Duodenal mucosa (tissue), 2 donors: ENCODE measurements around the gene TVP23A.
"Not testable (repeated sequence)": the region's sequence is repeated elsewhere in the genome, so short reads cannot be mapped to it uniquely, and the experiment has no call there.

Experiments used
- H3K27ac ChIP-seq: one replicate; pipeline ENCODE4 v1.7.0; 2013; ENCODE audit warnings: low read depth, low read length
- H3K27me3 ChIP-seq, 2 donors: one replicate each; pipeline ENCODE4 v1.7.0; 2013; ENCODE audit warnings: low read length in 2 of 2, control low read depth in 1 of 2; ENCODE audit not compliant: insufficient read depth in 2 of 2, control insufficient read depth in 1 of 2
- H3K36me3 ChIP-seq, 2 donors: one replicate each; pipeline ENCODE4 v1.7.0; 2013; ENCODE audit warnings: low read length in 2 of 2, control low read depth in 1 of 2; ENCODE audit not compliant: insufficient read depth in 2 of 2, control insufficient read depth in 1 of 2
- H3K4me1 ChIP-seq, 2 donors: one replicate each; pipeline ENCODE4 v1.7.0; 2013; ENCODE audit warnings: low read length in 2 of 2, control low read depth in 1 of 2; ENCODE audit not compliant: insufficient read depth in 2 of 2, control insufficient read depth in 1 of 2
- H3K4me3 ChIP-seq, 2 donors: one replicate each; pipeline ENCODE4 v1.7.0; 2013; ENCODE audit warnings: low read length in 2 of 2, low read depth in 1 of 2
- H3K9ac ChIP-seq, 2 donors: one replicate each; pipeline ENCODE4 v1.7.0; 2013; ENCODE audit warnings: low read length in 2 of 2, low read depth in 1 of 2
- H3K9me3 ChIP-seq, 2 donors: one replicate each; pipeline ENCODE4 v1.7.0; 2013; ENCODE audit warnings: low read length in 2 of 2, control low read depth in 1 of 2; ENCODE audit not compliant: control insufficient read depth in 1 of 2

Gene TVP23A

GRCh38 chr16:10806698-10807097 is 11.9 kb downstream of the TVP23A start:
- Histone ChIP-seq H3K9me3 (no peaks in the 10 kb centered on the region), H3K36me3 (no peaks in the 10 kb centered on the region), H3K4me1 (no peaks in the 10 kb centered on the region), H3K27me3 (no peaks in the 10 kb centered on the region), H3K9ac (no peak overlapping the region), H3K4me3 (no peak overlapping the region), H3K27ac (no peak overlapping the region)

- no peaks in the 10 kb centered on the region for H3K4me1 ChIP-seq
- H3K27ac ChIP-seq, result no peak overlapping the region
- H3K36me3 ChIP-seq, result no peaks in the 10 kb centered on the region
These were observed 13.3 kb downstream of the TVP23A start for GRCh38 chr16:10805334-10805733.

GRCh38 chr16:10799736-10800135 is 18.9 kb downstream of the TVP23A start:
- no peak overlapping the region for H3K4me3 ChIP-seq
- H3K36me3 ChIP-seq, result no peaks in the 10 kb centered on the region
- no peaks in the 10 kb centered on the region for H3K4me1 ChIP-seq
- H3K27ac ChIP-seq, result no peak overlapping the region
- no peak overlapping the region for H3K9ac ChIP-seq
- H3K9me3 ChIP-seq, result no peaks in the 10 kb centered on the region
- no peaks in the 10 kb centered on the region for H3K27me3 ChIP-seq

More at GRCh38 chr16:10805334-10805733, 13.3 kb downstream of the TVP23A start:
- Histone ChIP-seq H3K4me3 (no peak overlapping the region), H3K27me3 (no peaks in the 10 kb centered on the region), H3K9ac (no peak overlapping the region), H3K9me3 (no peaks in the 10 kb centered on the region)

GRCh38 chr16:10791048-10791447 is 27.5 kb downstream of the TVP23A start:
- Histone ChIP-seq H3K36me3 (no peaks in the 10 kb centered on the region), H3K27me3 (no peaks in the 10 kb centered on the region), H3K27ac (no peak overlapping the region), H3K4me1 (no peaks in the 10 kb centered on the region), H3K4me3 (no peak overlapping the region), H3K9me3 (no peaks in the 10 kb centered on the region), H3K9ac (no peak overlapping the region)

GRCh38 chr16:10788630-10789029 is 30.0 kb downstream of the TVP23A start:
- not testable (repeated sequence) for H3K27ac ChIP-seq, H3K9ac ChIP-seq, H3K4me1 ChIP-seq, H3K36me3 ChIP-seq, H3K4me3 ChIP-seq, H3K9me3 ChIP-seq, H3K27me3 ChIP-seq

- Histone ChIP-seq H3K9me3 (no peaks in the 10 kb centered on the region), H3K27ac (no peak overlapping the region), H3K4me1 (no peaks in the 10 kb centered on the region), H3K27me3 (no peaks in the 10 kb centered on the region), H3K4me3 (no peak overlapping the region), H3K9ac (no peak overlapping the region), H3K36me3 (no peaks in the 10 kb centered on the region)
These were observed 31.3 kb downstream of the TVP23A start for GRCh38 chr16:10787304-10787703.

GRCh38 chr16:10782628-10783027 is 36.0 kb downstream of the TVP23A start:
- H3K9me3 ChIP-seq, result no peaks in the 10 kb centered on the region
- H3K4me3 ChIP-seq, result no peak overlapping the region
- no peaks in the 10 kb centered on the region for H3K27me3 ChIP-seq
- no peaks in the 10 kb centered on the region for H3K4me1 ChIP-seq
- H3K9ac ChIP-seq, result no peak overlapping the region
- H3K36me3 ChIP-seq, result no peaks in the 10 kb centered on the region
- no peak overlapping the region for H3K27ac ChIP-seq

- H3K9ac ChIP-seq, result no peak overlapping the region
- no peaks in the 10 kb centered on the region for H3K9me3 ChIP-seq
- H3K27ac ChIP-seq, result no peak overlapping the region
- H3K36me3 ChIP-seq, result no peaks in the 10 kb centered on the region
- H3K4me3 ChIP-seq, result no peak overlapping the region
- H3K4me1 ChIP-seq, result no peaks in the 10 kb centered on the region
- no peaks in the 10 kb centered on the region for H3K27me3 ChIP-seq
These were observed 38.0 kb downstream of the TVP23A start for GRCh38 chr16:10780628-10781027.

GRCh38 chr16:10779908-10780307 is 38.7 kb downstream of the TVP23A start:
- not testable (repeated sequence) for H3K4me3 ChIP-seq, H3K36me3 ChIP-seq, H3K9me3 ChIP-seq, H3K4me1 ChIP-seq, H3K27ac ChIP-seq, H3K27me3 ChIP-seq, H3K9ac ChIP-seq

- H3K9me3 ChIP-seq, result no peaks in the 10 kb centered on the region
- no peak overlapping the region for H3K9ac ChIP-seq
- no peaks in the 10 kb centered on the region for H3K27me3 ChIP-seq
- no peak overlapping the region for H3K4me3 ChIP-seq
- no peaks in the 10 kb centered on the region for H3K4me1 ChIP-seq
- no peak overlapping the region for H3K27ac ChIP-seq
- H3K36me3 ChIP-seq, result no peaks in the 10 kb centered on the region
These were observed 41.2 kb downstream of the TVP23A start for GRCh38 chr16:10777356-10777755.

GRCh38 chr16:10776923-10777322 is 41.7 kb downstream of the TVP23A start:
- H3K36me3 ChIP-seq, H3K9ac ChIP-seq, H3K27me3 ChIP-seq, H3K4me1 ChIP-seq, H3K9me3 ChIP-seq, H3K27ac ChIP-seq, H3K4me3 ChIP-seq: not testable (repeated sequence)
